ENCODE measurements around the gene EYA2. TPM values are rescaled to one million over a fixed set of nuclear protein-coding genes. Genes with fewer than 3 reads are reported as not detected.

Gene EYA2
- total and polyA plus RNA-seq, 2 donors (not counting 3 experiments of a cell fraction or from before 2014, with no cell fraction given): not detected

- Histone ChIP-seq H4K20me1 (replicated peaks; ENCODE audit: control insufficient read depth, extremely low read depth, insufficient read depth, low read length) (no peaks in the 10 kb centered on the region), H3K9me3 (replicated peaks; ENCODE audit: control insufficient read depth, insufficient read depth, low read length) (no peaks in the 10 kb centered on the region), H3K4me3 (replicated peaks in 1 of 3; ENCODE audit: insufficient read depth in 1 of 3, low read depth in 1 of 3, low read length in 3 of 3) (no peak overlapping the region), H3K4me1 (ENCODE audit: control insufficient read depth, extremely low read depth, insufficient read depth, low read length) (no peaks in the 10 kb centered on the region), H3K9ac (replicated peaks; ENCODE audit: extremely low read depth, insufficient read depth, low read length) (no peak overlapping the region), H3K9me1 (replicated peaks; ENCODE audit: control insufficient read depth, extremely low read depth, insufficient read depth, low read length) (no peaks in the 10 kb centered on the region), H3K27me3 (ENCODE audit: control insufficient read depth in 2 of 2, insufficient read depth in 2 of 2, low read length in 2 of 2) (no peaks in the 10 kb centered on the region), H3K4me2 (ENCODE audit: insufficient read depth, low read length) (no peak overlapping the region), H2AFZ (ENCODE audit: low read depth, low read length) (no peak overlapping the region), H3K36me3 (ENCODE audit: control insufficient read depth in 2 of 2, extremely low read depth in 1 of 2, insufficient read depth in 2 of 2, low read length in 2 of 2) (no peaks in the 10 kb centered on the region), H3K27ac (ENCODE audit: insufficient read depth, low read depth, low read length) (no peak overlapping the region), H3K79me2 (ENCODE audit: control insufficient read depth, insufficient read depth, low read length) (no peaks in the 10 kb centered on the region)
- dilution Hi-C loops (cut with MboI; ENCODE audit: extremely low pct_ligation_motif_present, low sequenced_read_pairs) (no loop called here), intact Hi-C loops (cut with micrococcal nuclease) (no loop called here)
- no TSS peak for BruUV-seq (replicated peaks)
- CTCF ChIA-PET: no interaction called here
- TF ChIP-seq POLR2AphosphoS5 (IDR thresholded peaks at IDR 0.05; ENCODE audit: insufficient read depth, low read depth, low read length): no peak
- TF ChIP-seq FOS (IDR thresholded peaks at IDR 0.05; ENCODE audit: borderline replicate concordance, insufficient read depth, low read length): no peak
- TF ChIP-seq MYC (IDR thresholded peaks at IDR 0.05; ENCODE audit: low read depth, low read length): no peak
- no peak for TF ChIP-seq POLR2A (IDR thresholded peaks at IDR 0.05; ENCODE audit: low read depth, low read length)
- TF ChIP-seq EZH2 (IDR thresholded peaks at IDR 0.05; ENCODE audit: borderline replicate concordance, low read depth, low read length, severe bottlenecking): no peak
- no peak for TF ChIP-seq CTCF (IDR thresholded peaks at IDR 0.05; ENCODE audit: extremely low read depth in 1 of 2, insufficient read depth in 1 of 2, low read depth in 1 of 2, low read length in 2 of 2)
- no peak for TF ChIP-seq GATA2 (IDR thresholded peaks at IDR 0.05; ENCODE audit: insufficient read depth, insufficient read length, low read depth, low read length)
- no peak for TF ChIP-seq MAX (IDR thresholded peaks at IDR 0.05; ENCODE audit: insufficient read depth, insufficient read length)
- FAIRE-seq (no peak), DNase-seq (ENCODE audit: low read depth, low spot score) (peak; percentile 1)
- POLR2A ChIA-PET: no interaction called here
Observed at GRCh38 chr20:46939031-46939965, 44.7 kb downstream of the EYA2 start.

Measured in endothelial cell of umbilical vein (primary cell).